HG02938 (cell line): ENCODE data around the gene SELENOH.
"Not testable (repeated sequence)": the region's sequence is repeated elsewhere in the genome, so short reads cannot be mapped to it uniquely, and the experiment has no call there.

Experiments used
- ATAC-seq: cut with Tn5 transposase; IDR thresholded peaks from one replicate; pipeline ENCODE4 v1.9.1; 2021; ENCODE audit warnings: mild to moderate bottlenecking, moderate library complexity; ENCODE audit not compliant: unreplicated experiment

SELENOH gene, protein sequence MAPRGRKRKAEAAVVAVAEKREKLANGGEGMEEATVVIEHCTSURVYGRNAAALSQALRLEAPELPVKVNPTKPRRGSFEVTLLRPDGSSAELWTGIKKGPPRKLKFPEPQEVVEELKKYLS

GRCh38 chr11:57741132-57742086 is at the start of gene SELENOH:
Gene SELENOH, plus strand, starts transcription at chr11:57741491. Its CDS starts 105 bp downstream, at chr11:57741596.
- ATAC-seq = peak; percentile 84

GRCh38 chr11:57698843-57699365 is 42.4 kb upstream of the SELENOH start:
- no peak for ATAC-seq

GRCh38 chr11:57699813-57700212 is 41.5 kb upstream of the SELENOH start:
- ATAC-seq = no peak

DNA sequence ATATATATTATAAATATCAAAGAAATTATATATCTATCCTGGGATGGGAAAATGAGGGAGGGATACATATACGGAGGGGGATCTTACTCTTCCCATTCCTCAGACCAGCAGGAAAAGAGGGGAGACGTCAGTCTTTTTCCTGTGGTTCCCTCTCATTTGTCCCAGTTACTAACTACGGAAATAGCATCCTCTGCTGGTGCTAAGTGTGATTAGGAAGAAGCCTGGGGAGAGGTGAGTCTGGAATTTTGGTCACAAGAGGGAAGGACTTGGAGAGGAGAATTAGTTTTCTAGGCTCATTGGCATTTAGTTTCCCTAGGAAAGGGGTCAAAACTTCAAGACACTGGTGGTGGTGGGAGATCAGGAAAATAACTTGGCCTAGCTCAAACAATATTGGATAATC is 40.9 kb upstream of the SELENOH start:
- ATAC-seq = no peak

DNA sequence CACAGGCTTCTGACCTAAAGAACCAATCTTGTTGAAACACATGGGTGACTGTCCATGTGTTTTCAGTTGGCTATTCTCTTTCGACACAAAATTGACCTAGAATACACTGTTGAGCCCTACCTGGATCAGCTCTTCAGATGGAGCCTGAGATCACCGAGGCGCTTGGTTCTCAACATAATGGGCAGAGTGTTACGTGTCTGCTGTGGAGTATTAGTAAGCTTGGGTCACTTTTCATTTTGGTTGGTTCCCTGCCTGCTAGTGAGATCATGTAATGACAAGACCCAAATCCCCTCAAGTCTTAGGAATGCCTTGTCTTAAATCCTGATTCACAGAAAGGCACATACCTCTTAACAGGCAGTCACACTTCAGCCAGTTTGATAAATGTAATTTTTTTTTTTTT is 38.0 kb upstream of the SELENOH start:
- no peak for ATAC-seq

GRCh38 chr11:57704932-57705331 is 36.4 kb upstream of the SELENOH start:
- no peak for ATAC-seq

DNA sequence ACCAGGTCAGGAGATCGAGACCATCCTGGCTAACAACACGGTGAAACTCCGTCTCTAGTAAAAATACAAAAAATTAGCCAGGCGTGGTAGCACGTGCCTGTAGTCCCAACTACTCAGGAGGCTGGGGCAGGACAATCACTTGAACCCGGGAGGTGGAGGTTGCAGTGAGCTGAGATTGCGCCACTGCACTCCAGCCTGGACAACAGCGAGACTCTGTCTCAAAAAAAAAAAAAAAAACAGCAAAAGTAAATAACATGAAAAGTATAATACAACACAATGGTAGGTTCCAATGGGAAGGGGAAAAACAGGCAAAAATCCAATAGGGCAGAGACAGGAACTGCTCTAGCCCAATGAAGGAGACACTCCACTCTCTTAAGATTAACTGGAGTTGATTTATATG is 35.9 kb upstream of the SELENOH start:
- not testable (repeated sequence) for ATAC-seq

- no peak for ATAC-seq
Observed at GRCh38 chr11:57709802-57710367, 31.4 kb upstream of the SELENOH start.

DNA sequence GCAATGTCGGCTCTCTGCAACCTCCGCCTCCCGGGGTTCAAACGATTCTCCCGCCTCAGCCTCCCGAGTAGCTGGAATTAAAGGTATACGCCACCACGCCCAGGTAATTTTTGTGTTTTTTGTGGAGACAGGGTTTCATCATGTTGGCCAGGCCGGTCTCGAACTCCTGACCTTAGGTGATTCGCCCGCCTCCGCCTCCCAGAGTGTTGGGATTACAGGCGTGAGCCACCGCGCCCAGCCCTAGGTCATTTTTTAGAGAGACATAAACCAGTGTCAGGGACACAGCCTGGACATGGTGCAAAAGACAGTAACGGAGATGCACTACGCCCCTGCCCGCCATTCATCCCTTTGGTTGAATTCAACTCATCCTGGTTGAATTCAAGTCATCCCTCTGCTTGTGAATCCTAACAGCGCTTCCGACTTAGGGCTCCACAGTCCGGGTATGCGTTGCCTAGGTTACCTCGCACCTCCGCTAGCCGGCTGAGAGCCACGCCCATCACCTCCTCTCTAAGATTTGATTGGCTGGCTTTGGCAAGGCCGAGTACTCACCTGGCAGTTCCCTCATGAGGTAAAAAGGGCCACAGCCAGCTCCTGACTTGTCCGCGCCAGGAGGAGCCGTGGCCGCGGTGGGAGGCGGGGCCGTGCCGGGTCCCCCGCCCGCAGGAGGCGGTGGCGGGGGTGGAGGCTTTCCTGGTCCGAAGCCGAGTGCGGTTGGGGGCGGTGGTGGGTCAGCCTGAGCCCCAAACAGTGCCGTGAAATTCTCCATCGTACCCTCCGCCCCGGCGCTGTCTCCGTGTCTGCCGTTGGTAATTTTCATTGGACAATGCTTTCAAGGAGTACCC is 29.7 kb upstream of the SELENOH start, which contains the start of gene MED19:
MED19 (minus strand) TSS at position 802 of the 842 bp plus-strand sequence; CDS start at position 766, 36 bp downstream.
- ATAC-seq = peak; percentile 46

- ATAC-seq = peak; percentile 95
Observed at GRCh38 chr11:57712256-57713150, 28.8 kb upstream of the SELENOH start, which contains the start of gene TMX2. Gene TMX2, plus strand, starts transcription at chr11:57712593. Its CDS starts 26 bp downstream, at chr11:57712619.

DNA sequence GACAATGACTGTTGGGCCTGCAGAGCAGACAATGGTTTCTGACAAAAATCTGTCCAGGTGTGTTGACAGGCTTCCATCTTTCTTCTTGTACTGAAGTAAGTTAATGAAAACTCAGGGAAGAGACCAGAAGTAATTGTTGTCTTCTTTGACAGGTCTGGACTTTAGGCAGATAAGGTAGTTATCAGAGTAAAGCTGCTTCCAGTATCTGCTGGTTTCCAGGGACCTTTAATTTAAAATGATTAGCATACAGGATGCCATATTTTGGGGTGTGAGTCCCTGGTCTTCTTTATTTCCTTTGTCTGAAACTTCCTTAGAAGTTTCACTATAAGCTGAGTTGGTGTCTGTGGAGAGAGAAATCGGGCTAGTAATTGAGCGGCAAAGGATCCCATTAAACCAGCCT is 27.5 kb upstream of the SELENOH start:
- no peak for ATAC-seq

DNA sequence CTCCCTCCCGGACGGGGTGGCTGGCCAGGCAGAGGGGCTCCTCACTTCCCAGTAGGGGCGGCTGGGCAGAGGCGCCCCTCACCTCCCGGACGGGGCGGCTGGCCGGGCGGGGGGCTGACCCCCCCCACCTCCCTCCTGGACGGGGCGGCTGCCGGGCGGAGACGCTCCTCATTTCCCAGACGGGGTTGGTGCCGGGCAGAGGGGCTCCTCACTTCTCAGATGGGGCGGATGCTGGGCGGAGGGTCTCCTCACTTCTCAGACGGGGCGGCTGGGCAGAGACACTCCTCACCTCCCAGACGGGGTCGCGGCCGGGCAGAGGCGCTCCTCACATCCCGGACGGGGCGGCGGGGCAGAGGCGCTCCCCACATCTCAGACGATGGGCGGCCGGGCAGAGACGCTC is 24.6 kb upstream of the SELENOH start:
- ATAC-seq = not testable (repeated sequence)

DNA sequence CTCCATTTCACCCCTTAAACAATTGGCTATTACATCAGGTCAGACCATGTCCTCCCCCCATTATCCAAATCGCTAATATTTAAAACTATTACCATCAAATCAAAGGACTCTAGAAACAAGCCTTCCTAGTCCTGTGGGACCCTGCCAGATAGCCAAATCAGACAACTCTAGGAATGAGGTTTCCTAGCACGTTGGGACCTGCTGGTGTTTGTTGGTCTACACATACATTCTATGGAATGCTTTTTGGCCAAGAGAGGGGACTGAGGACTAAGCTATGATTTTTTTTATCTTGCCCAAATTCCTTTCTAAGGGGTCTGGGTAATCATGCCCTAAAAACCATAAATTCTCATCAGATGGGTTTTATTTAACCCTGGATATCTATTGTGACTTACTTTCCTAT is 14.1 kb upstream of the SELENOH start:
- ATAC-seq = no peak

DNA sequence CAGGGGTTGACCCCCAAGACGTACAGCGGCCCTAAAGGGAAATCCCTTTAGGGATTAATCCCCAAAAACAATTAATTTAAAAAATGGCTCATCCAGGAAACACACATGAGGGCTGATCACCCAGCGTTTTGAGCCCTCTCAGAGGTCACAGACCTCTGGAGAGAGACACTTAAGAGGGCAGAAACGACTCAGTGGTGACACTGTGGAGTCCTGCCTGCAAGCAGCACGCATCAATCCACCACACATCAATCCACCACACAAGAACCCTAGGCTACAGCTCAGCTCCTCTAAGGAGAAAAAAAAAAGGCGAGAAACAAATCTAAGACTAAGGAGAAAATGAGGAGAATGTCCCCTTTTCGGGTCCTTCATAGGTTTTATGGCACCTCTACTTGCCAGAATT is 12.5 kb upstream of the SELENOH start:
- no peak for ATAC-seq

DNA sequence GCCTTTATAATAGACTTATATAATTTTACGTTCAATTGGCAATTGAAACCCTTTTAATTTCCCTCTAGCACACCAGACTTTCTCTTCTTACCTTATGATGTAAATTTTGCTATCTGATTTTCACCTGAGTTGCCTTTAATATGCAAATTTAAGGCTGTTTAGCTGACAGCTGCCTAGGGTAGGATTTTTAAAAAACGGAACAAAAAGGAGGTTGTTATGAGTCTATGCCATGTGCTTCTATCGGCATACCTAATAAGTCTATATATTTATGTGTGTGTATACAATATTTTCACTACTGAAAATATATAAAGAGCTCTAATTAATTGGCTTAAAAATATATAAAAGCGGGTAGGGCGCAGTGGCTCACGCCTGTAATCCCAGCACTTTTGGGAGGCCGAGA is 11.8 kb upstream of the SELENOH start:
- no peak for ATAC-seq

- ATAC-seq = no peak
Observed at GRCh38 chr11:57732661-57733060, 8.6 kb upstream of the SELENOH start.

GRCh38 chr11:57735619-57736298 is 5.5 kb upstream of the SELENOH start:
- ATAC-seq = no peak

- no peak for ATAC-seq
Observed at GRCh38 chr11:57742087-57742452, 779 bp downstream of the SELENOH start.

GRCh38 chr11:57744357-57744756 is 3.1 kb downstream of the SELENOH start:
- no peak for ATAC-seq
